ENCODE results near the gene DPPA3.
"Not testable (repeated sequence)": the region's sequence is repeated elsewhere in the genome, so short reads cannot be mapped to it uniquely, and the experiment has no call there.

DPPA3 gene

GRCh38 chr12:7711133-7711532 lies at the start of gene DPPA3:
Gene DPPA3, plus strand, starts transcription at chr12:7711433. Its CDS starts 138 bp downstream, at chr12:7711571.
- DNase-seq = no peak

DNA sequence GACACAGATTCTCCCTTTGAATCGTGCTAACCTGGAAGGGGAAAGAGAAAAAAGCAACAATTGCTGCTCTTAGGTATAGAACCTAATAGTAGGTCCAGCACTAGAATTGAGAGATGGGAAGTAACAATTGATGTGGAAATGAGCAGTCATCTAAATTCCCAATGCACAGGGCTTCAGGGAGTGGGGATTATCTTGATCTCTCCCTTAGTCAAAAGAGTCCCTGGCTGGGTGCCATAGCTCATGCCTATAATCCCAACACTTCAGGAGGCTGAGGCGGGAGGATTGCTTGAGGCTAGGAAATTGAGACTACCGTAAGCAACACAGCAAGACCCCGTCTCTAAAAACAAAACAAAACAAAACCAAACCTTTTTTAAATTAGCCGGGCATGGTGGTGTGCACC lies 49.5 kb upstream of the DPPA3 start:
- DNase-seq = no peak

DNA sequence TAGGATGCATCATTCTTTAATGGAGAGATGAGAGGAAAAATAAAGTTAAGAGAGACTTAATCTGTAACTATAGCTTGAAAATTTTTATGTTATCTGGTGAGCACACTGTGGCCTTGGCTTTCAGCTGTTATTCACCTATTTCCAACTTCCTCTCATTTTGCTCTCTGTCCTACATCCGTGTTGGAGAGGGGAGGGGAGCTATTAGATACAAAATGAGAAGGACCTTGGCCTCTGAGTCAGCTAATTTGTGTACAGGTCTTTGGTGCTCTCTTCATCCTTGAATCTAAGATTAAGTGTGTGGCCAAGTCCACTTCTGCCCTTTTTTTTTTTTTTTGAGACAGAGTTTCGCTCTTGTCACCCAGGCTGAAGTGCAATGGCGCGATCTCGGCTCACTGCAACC lies 44.6 kb upstream of the DPPA3 start:
- no peak for DNase-seq

GRCh38 chr12:7667125-7667524 lies 44.1 kb upstream of the DPPA3 start:
- no peak for DNase-seq

GRCh38 chr12:7668171-7668570 lies 43.1 kb upstream of the DPPA3 start:
- DNase-seq = no peak

- not testable (repeated sequence) for DNase-seq
Observed at GRCh38 chr12:7675455-7675854, 35.8 kb upstream of the DPPA3 start.

GRCh38 chr12:7677432-7677888 lies 33.8 kb upstream of the DPPA3 start:
- not testable (repeated sequence) for DNase-seq

- no peak for DNase-seq
Observed at GRCh38 chr12:7678744-7679143, 32.5 kb upstream of the DPPA3 start.

- no peak for DNase-seq
Observed at GRCh38 chr12:7679251-7680045, 31.8 kb upstream of the DPPA3 start.

GRCh38 chr12:7681535-7681934 lies 29.7 kb upstream of the DPPA3 start:
- no peak for DNase-seq

DNA sequence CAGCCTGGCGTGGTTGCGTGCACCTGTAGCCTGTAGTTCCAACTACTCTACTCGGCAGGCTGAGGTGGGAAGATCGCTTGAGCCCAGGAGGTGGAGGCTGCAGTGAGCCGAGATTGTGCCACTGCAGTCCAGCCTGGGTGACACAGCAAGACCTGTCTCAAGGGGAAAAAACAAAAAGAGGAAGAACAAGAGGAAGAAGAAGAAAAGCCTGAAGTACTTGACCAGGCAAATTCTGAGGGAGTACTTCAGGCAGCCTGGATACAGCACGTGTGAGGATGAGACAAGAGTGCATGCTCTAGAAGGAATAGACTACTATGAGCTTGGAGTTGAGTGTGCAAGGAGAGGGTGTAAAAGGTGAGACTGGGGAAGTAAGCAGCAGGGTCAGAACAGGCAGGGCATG lies 17.4 kb upstream of the DPPA3 start:
- DNase-seq = no peak

DNA sequence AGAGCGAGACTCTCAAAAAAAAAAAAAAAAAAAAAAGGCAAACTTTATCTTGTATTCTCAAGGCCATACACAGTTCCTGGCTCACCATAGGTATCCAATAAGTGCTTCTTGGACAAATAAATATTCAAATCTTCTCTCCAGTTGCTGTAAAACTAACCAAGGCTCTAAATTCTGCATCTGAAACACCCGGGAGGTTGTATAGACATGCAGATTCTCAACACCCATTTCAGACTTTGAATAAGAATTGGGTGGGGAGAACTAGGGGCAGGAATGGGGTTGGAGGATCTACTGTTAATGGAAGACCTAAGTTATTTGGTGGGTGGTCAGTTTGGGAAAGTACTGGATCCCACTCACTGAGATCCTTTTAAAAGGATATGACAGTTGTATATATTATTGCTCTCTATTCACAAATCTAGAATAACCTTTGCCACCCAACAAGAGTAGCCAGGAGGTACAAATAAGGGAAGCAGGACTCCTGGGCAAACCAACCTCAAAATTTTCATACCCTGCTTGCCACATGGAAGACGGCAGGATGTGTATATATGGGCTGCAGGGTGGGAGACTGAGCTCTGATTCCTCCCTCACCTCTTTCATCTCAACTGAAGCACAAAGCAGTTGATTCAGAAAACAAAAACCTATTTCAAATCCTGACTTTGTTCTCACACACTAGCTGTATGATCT lies 16.5 kb upstream of the DPPA3 start:
- DNase-seq = no peak

GRCh38 chr12:7695237-7695560 lies 16.0 kb upstream of the DPPA3 start:
- DNase-seq = no peak

- DNase-seq = no peak
Observed at GRCh38 chr12:7695566-7696197, 15.6 kb upstream of the DPPA3 start, which contains the start of gene GDF3. Gene GDF3, minus strand, starts transcription at chr12:7695775. Its CDS starts 47 bp downstream, at chr12:7695728.

- no peak for DNase-seq
Observed at GRCh38 chr12:7705846-7706245, 5.4 kb upstream of the DPPA3 start.

GRCh38 chr12:7709969-7710675 lies 1.1 kb upstream of the DPPA3 start:
- no peak for DNase-seq

DNA sequence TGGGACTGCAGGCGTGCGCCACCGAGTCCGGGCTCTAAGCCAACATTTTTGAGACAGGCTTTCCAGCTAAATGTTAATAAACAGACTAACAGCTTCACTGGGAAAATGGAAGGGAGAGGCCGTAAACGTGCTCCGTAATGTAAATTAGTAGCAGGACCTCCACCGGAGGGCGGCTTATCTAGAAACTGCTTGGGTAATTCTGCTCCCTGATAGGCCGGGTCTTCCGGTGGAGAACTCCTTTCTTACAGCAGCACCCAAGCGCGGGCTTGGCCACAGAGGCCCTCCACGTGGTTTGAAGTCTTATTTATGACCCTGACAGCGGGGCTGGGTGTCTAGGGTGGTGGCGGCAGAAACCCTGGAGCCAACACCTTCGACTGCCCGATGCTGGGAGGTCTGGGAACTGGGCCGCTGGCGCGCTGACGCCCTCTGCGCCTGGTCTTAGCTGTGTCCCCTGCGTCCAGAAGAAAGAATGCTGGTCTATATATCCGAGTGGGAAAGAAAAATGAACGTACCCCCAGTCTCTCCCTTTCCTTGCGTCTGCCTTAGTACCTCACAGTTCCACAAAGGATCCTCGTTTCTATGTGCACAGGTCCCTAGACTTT lies 1.7 kb downstream of the DPPA3 start:
- DNase-seq = no peak

DNA sequence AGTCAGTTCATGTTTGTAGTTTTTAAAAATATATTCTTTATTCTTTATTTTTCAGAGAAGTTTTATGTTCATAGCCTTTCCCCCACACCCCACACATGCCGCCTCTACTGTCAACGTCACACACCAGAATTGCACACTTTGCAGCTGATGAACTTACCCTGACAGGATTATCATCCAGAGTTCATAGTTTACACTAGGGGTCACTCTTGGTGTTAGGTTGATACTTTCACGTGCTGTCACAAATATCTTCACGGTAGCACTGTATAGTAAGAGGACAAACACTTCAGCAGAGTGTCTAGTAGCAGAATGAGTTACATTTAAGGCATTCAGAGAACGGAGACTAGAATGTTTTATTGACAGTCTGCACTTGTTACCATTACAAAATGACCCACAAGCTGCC lies 5.1 kb downstream of the DPPA3 start:
- DNase-seq = no peak

DNA sequence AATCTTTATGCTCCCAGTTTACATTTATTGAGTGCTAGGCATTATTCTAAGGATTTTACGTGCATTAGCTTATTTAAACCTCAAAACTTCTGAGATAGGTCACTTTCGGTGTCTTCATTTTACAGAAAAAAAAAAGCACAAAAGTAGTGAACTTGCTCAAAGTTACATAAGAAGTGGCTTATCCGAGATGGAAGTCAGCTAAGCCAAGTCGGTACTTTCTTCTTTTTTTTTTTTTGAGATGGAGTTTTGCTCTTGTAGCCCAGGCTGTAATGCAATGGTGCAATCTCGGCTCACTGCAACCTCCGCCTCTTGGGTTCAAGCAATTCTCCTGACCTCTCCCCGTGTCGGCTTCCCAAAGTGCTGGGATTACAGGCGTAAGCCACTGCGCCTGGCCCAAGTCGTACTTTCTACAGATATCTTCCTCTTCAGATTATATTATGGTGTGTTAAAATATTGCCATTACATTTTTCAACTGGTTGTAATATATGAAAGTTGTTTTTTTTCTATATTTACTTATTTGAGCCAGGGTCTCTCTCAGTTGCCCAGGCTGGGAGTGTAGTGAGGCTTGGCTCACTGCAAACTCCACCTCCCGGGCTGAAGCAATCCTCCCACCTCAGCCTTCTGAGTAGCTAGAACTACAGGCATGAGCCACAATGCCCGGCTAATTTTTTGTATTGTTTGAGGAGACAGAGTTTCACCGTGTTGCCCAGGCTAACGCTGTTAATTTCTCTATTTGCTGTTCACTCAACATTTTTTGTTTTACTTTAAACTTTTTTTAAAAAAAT lies 8.9 kb downstream of the DPPA3 start:
- no peak for DNase-seq

DNA sequence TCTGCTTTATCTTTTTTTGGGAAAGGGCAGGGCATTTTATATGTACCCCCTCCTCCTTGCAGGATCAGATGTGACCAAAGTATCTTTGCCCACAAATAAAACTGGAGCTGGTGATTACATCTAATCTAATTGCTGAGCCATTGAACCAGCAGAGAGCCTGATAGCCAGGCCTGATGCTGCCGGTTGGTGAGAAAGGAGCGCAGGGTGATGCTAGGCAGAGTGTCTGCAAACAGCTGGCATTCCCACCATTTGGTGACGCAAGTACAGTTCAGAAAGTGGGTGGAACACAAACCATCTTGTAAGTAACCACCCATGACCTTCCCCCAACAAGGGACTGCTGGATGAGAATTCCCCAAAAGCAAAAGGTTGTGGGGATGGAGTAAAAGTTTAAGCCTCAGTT lies 12.7 kb downstream of the DPPA3 start:
- DNase-seq = no peak

GRCh38 chr12:7729746-7730145 lies 18.5 kb downstream of the DPPA3 start:
- DNase-seq = no peak

- not testable (repeated sequence) for DNase-seq
Observed at GRCh38 chr12:7730984-7731383, 19.8 kb downstream of the DPPA3 start.
